IMR-90 (cell line): Measurements from ENCODE around the gene FBXO44.

Experiments used
- BHLHE40 ChIP-seq: fragments of 150-350 bp; IDR thresholded peaks from 2 replicates; pipeline ENCODE4 v1.6.1; 2016; ENCODE audit warnings: mild to moderate bottlenecking, low read depth, low read length
- CTCF ChIP-seq: conservative IDR thresholded peaks from 2 replicates; pipeline ENCODE4 v1.5.1; 2012; ENCODE audit warnings: mild to moderate bottlenecking, low read depth, low read length, improper control_type of control experiment
- ELK1 ChIP-seq: fragments of 150-350 bp; IDR thresholded peaks from 2 replicates; pipeline ENCODE4 v1.6.1; 2016; ENCODE audit warnings: low read depth, mild to moderate bottlenecking, low read length, moderate library complexity, borderline replicate concordance
- MAFK ChIP-seq: IDR thresholded peaks from 2 replicates; pipeline ENCODE4 v1.6.1; 2012; ENCODE audit warnings: low read depth, low read length, improper control_type of control experiment
- MAZ ChIP-seq: IDR thresholded peaks from 2 replicates; pipeline ENCODE4 v1.6.1; 2012; ENCODE audit warnings: low read depth, mild to moderate bottlenecking, low read length, improper control_type of control experiment, moderate library complexity, borderline replicate concordance
- SMC3 ChIP-seq: fragments of 150-350 bp; IDR thresholded peaks from 2 replicates; pipeline ENCODE4 v1.6.1; 2016; ENCODE audit warnings: low read depth, mild to moderate bottlenecking, antibody characterized with exemption, low read length, moderate library complexity

- TF ChIP-seq CTCF (no peak), MAZ (no peak), BHLHE40 (no peak), SMC3 (no peak), ELK1 (no peak), MAFK (no peak)
Observed at GRCh38 chr1:11634365-11635192, 20.1 kb upstream of the FBXO44 start.
